Muscle layer of colon (tissue), 2 donors: ENCODE data around the gene TBC1D9B.

Experiments used
- H3K27ac ChIP-seq: one replicate; pipeline ENCODE4 v1.7.0; 2013; ENCODE audit warnings: low read depth, mild to moderate bottlenecking, low read length, moderate library complexity
- H3K27me3 ChIP-seq, 2 donors: one replicate each; pipeline ENCODE4 v1.7.0; 2013; ENCODE audit warnings: low read length in 2 of 2, mild to moderate bottlenecking in 2 of 2; ENCODE audit not compliant: insufficient read depth in 2 of 2, control insufficient read depth in 1 of 2
- H3K36me3 ChIP-seq: one replicate; pipeline ENCODE4 v1.7.0; 2013; ENCODE audit warnings: mild to moderate bottlenecking, low read length; ENCODE audit not compliant: insufficient read depth
- H3K4me1 ChIP-seq: one replicate; pipeline ENCODE4 v1.7.0; 2013; ENCODE audit warnings: mild to moderate bottlenecking, low read length; ENCODE audit not compliant: insufficient read depth
- H3K4me3 ChIP-seq, 2 donors: one replicate each; pipeline ENCODE4 v1.7.0; 2013; ENCODE audit warnings: low read length in 2 of 2, low read depth in 1 of 2, mild to moderate bottlenecking in 1 of 2, moderate library complexity in 1 of 2
- H3K9ac ChIP-seq: one replicate; pipeline ENCODE4 v1.7.0; 2013; ENCODE audit warnings: low read length
- H3K9me3 ChIP-seq: one replicate; pipeline ENCODE4 v1.7.0; 2013; ENCODE audit warnings: mild to moderate bottlenecking, low read length
- donor health status: abdominal sarcoma.
- donor health status: Adenocarcinoma of cecum.

Gene TBC1D9B

GRCh38 chr5:179893076-179893957 is 14.4 kb downstream of the TBC1D9B start:
- H3K27me3 ChIP-seq, result no peaks in the 10 kb centered on the region
- H3K27ac ChIP-seq, result no peak overlapping the region
- no peaks in the 10 kb centered on the region for H3K4me1 ChIP-seq
- peaks cover 61% of the 10 kb centered on the region for H3K36me3 ChIP-seq
- no peak overlapping the region for H3K4me3 ChIP-seq
- no peak overlapping the region for H3K9ac ChIP-seq
- H3K9me3 ChIP-seq, result no peaks in the 10 kb centered on the region

GRCh38 chr5:179892255-179892654 is 15.4 kb downstream of the TBC1D9B start:
- Histone ChIP-seq H3K4me1 (no peaks in the 10 kb centered on the region), H3K9me3 (no peaks in the 10 kb centered on the region), H3K27ac (no peak overlapping the region), H3K9ac (no peak overlapping the region), H3K27me3 (no peaks in the 10 kb centered on the region), H3K4me3 (no peak overlapping the region), H3K36me3 (peaks cover 65% of the 10 kb centered on the region)

DNA sequence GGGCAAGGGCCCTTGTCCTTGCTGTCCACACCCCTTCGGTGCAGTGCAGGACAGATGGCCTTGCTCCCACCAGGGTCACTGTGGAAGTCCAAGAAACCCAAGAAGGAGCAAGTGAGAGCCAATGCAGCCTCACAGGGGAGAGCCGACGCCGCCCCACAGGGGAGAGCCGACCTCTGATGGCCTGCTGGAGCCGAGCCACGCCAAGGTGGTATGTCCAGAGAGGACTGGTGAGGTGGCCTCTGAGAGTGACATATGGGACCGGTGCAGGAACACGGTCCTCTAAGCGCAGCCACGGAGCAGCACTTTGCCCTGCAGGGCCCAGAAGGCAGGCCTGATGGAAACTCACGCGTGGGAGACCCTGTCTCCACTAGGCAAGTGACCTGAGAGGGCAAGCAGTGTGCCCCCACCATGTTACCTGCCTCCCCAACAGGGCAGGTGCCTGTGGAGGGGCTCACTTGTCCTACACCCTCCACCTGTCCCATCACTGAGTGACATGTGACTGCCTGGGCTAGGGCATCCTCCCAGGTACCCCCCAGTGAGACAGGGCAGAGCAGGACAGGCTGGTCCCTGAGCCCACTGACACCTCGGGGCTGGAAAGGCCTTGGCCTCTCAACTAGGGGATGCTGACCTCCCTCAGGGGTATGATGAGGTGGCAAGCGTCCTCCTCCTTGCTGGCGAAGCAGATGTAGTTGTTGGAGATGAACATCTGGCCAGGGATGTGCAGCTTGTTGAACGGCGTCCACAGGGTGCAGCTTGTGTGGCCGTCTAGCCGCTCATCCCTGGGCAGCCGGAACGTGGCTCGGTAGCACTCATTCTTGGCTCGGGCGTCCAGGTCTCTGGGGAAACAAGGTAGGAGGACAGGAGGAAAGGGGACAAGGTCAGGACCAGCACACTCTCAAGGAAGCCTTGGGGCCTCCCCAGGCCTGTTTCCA is 16.7 kb downstream of the TBC1D9B start:
- Histone ChIP-seq H3K9ac (no peak overlapping the region), H3K27me3 (no peaks in the 10 kb centered on the region), H3K9me3 (no peaks in the 10 kb centered on the region), H3K27ac (no peak overlapping the region), H3K4me1 (peaks cover 4% of the 10 kb centered on the region), H3K4me3 (no peak overlapping the region), H3K36me3 (peaks cover 77% of the 10 kb centered on the region)

GRCh38 chr5:179889885-179890284 is 17.8 kb downstream of the TBC1D9B start:
- peaks cover 6% of the 10 kb centered on the region for H3K4me1 ChIP-seq
- peaks cover 79% of the 10 kb centered on the region for H3K36me3 ChIP-seq
- H3K27ac ChIP-seq, result no peak overlapping the region
- no peak overlapping the region for H3K9ac ChIP-seq
- H3K4me3 ChIP-seq, result no peak overlapping the region
- no peaks in the 10 kb centered on the region for H3K27me3 ChIP-seq
- no peaks in the 10 kb centered on the region for H3K9me3 ChIP-seq

GRCh38 chr5:179887802-179888201 is 19.9 kb downstream of the TBC1D9B start:
- no peak overlapping the region for H3K4me3 ChIP-seq
- H3K4me1 ChIP-seq, result peaks cover 6% of the 10 kb centered on the region
- no peak overlapping the region for H3K27ac ChIP-seq
- H3K27me3 ChIP-seq, result no peaks in the 10 kb centered on the region
- peaks cover 84% of the 10 kb centered on the region for H3K36me3 ChIP-seq
- H3K9me3 ChIP-seq, result no peaks in the 10 kb centered on the region
- H3K9ac ChIP-seq, result no peak overlapping the region

- Histone ChIP-seq H3K4me3 (no peak overlapping the region), H3K9ac (no peak overlapping the region), H3K27ac (no peak overlapping the region), H3K27me3 (no peaks in the 10 kb centered on the region), H3K9me3 (no peaks in the 10 kb centered on the region), H3K36me3 (peaks cover 77% of the 10 kb centered on the region), H3K4me1 (peaks cover 6% of the 10 kb centered on the region)
These were observed 20.6 kb downstream of the TBC1D9B start for GRCh38 chr5:179887095-179887494.

DNA sequence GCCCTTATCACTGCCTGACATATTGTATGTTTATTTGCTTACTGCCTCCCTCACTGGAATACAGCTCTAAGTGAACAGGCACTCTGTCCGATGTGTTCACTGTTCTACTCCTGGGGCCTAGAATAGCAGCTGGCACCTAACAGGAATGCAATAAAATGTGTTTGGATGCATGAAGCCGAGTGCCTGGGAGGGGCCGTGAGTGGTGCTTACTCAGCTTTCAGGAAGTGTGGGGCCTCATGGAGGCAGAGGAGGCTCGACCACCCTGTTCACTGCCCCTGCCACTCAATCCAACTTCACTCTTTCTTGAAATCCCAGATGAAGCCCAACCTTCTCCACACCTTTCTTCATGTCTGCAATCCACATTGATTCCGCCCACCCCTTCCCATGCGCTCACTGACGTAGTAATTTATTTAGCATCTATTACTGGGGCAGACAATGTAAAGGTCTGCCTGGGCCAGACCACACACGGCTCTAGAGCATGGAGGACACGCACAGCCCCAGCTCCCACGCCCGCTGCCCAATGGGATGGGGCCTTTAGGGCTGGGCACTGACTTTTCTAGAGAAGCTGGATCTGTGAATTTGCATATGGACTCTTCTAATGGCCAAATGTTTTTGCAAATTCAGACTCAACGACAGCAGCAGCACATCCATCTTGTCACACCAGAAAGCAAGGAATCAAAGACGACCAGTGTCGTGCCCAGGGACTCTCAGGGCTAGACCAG is 21.3 kb downstream of the TBC1D9B start:
- H3K4me1 ChIP-seq, result peaks cover 6% of the 10 kb centered on the region
- peaks cover 70% of the 10 kb centered on the region for H3K36me3 ChIP-seq
- H3K27me3 ChIP-seq, result no peaks in the 10 kb centered on the region
- no peaks in the 10 kb centered on the region for H3K9me3 ChIP-seq
- H3K4me3 ChIP-seq, result no peak overlapping the region
- no peak overlapping the region for H3K27ac ChIP-seq
- no peak overlapping the region for H3K9ac ChIP-seq

GRCh38 chr5:179885491-179886090 is 22.1 kb downstream of the TBC1D9B start:
- Histone ChIP-seq H3K4me1 (peaks cover 6% of the 10 kb centered on the region), H3K9me3 (no peaks in the 10 kb centered on the region), H3K27ac (no peak overlapping the region), H3K36me3 (peaks cover 63% of the 10 kb centered on the region), H3K27me3 (no peaks in the 10 kb centered on the region), H3K4me3 (no peak overlapping the region), H3K9ac (no peak overlapping the region)

DNA sequence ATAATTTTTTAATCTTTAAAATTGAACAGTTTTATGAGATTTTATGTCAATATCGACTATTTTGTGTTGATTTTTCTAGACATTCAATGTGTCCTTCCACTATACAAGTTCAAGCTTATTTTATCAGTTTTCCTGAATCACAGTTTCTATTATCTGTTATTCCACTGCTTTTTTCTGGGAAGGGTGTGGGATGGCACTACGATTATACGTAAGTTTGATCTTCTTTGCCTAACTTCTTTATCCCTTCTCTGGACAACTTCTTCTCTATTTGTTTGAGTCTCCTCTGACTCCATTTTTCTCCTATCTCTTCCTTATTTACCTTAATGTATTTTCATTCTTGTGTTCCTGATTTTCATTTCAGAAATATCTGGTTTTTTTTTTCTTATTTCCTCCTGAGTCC is 24.5 kb downstream of the TBC1D9B start:
- Histone ChIP-seq H3K9ac (no peak overlapping the region), H3K9me3 (no peaks in the 10 kb centered on the region), H3K27ac (no peak overlapping the region), H3K4me3 (no peak overlapping the region), H3K36me3 (peaks cover 57% of the 10 kb centered on the region), H3K27me3 (no peaks in the 10 kb centered on the region), H3K4me1 (peaks cover 6% of the 10 kb centered on the region)

DNA sequence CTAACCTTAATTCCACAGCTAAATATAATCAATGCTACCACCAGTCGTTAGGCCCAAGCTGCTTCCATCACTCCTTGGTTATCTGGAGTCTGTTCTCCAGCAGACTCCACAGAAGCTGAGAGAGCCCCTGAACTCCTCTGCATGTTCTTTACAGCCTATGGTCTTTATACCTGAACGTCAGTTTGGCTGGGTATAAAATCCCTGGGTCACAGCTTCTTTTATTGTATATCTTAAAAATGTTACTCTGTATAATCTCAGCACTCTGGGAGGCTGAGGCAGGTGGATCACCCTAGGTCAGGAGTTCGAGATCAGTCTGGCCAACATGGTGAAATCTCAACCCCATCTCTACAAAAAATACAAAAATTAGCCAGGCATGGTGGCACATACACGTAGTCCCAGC is 25.4 kb downstream of the TBC1D9B start:
- H3K4me1 ChIP-seq, result peaks cover 6% of the 10 kb centered on the region
- no peaks in the 10 kb centered on the region for H3K27me3 ChIP-seq
- peaks cover 56% of the 10 kb centered on the region for H3K36me3 ChIP-seq
- H3K4me3 ChIP-seq, result no peak overlapping the region
- H3K9me3 ChIP-seq, result no peaks in the 10 kb centered on the region
- no peak overlapping the region for H3K27ac ChIP-seq
- H3K9ac ChIP-seq, result no peak overlapping the region
